ENCODE data around the gene NT5E.
"Not testable (repeated sequence)": the region's sequence is repeated elsewhere in the genome, so short reads cannot be mapped to it uniquely, and the experiment has no call there.

Gene NT5E

GRCh38 chr6:85494547-85495536 lies 45.0 kb downstream of the NT5E start:
- no peak for DNase-seq

- no peak for DNase-seq
These were observed 46.2 kb downstream of the NT5E start for GRCh38 chr6:85496009-85496579.

GRCh38 chr6:85496856-85497255 lies 47.0 kb downstream of the NT5E start:
- DNase-seq = no peak

- DNase-seq = no peak
These were observed 48.8 kb downstream of the NT5E start for GRCh38 chr6:85498596-85499258.

GRCh38 chr6:85506441-85507093 lies 56.7 kb downstream of the NT5E start:
- no peak for DNase-seq

GRCh38 chr6:85516168-85516567 lies 66.3 kb downstream of the NT5E start:
- DNase-seq = no peak

- not testable (repeated sequence) for DNase-seq
These were observed 74.4 kb downstream of the NT5E start for GRCh38 chr6:85524281-85524680.

- DNase-seq = no peak
These were observed 87.2 kb downstream of the NT5E start for GRCh38 chr6:85537055-85537494.

GRCh38 chr6:85544776-85545175 lies 94.9 kb downstream of the NT5E start:
- DNase-seq = no peak
